GM12875 (cell line): Measurements from ENCODE around the gene AKAP12.

Source experiments
- H3K4me3 ChIP-seq: one replicate; pipeline ENCODE4 v1.5.1; 2011; ENCODE audit warnings: low read depth, low read length, control low read depth
- CTCF ChIP-seq: IDR thresholded peaks from 2 replicates; pipeline ENCODE4 v1.5.1; 2011; ENCODE audit warnings: low read depth, mild to moderate bottlenecking, control low read depth, inconsistent platforms, low read length, moderate library complexity, borderline replicate concordance; ENCODE audit not compliant: insufficient read depth

AKAP12 gene

GRCh38 chr6:151289399-151290007 is 49.7 kb downstream of the AKAP12 start:
- no peak for TF ChIP-seq CTCF
- H3K4me3 ChIP-seq = no peak overlapping the region

- no peak overlapping the region for H3K4me3 ChIP-seq
These were observed 51.3 kb downstream of the AKAP12 start for GRCh38 chr6:151290877-151291721.

GRCh38 chr6:151291722-151292059 is 51.9 kb downstream of the AKAP12 start:
- TF ChIP-seq CTCF = no peak
- no peak overlapping the region for H3K4me3 ChIP-seq

More at GRCh38 chr6:151290877-151291721, 51.3 kb downstream of the AKAP12 start:
- no peak for TF ChIP-seq CTCF

GRCh38 chr6:151292974-151293687 is 53.4 kb downstream of the AKAP12 start:
- H3K4me3 ChIP-seq = no peak overlapping the region

GRCh38 chr6:151293688-151294016 is 53.9 kb downstream of the AKAP12 start:
- no peak for TF ChIP-seq CTCF
- H3K4me3 ChIP-seq = no peak overlapping the region

More at GRCh38 chr6:151292974-151293687, 53.4 kb downstream of the AKAP12 start:
- TF ChIP-seq CTCF = no peak

- no peak overlapping the region for H3K4me3 ChIP-seq
- TF ChIP-seq CTCF = no peak
These were observed 54.9 kb downstream of the AKAP12 start for GRCh38 chr6:151294561-151295101.
